ENCODE data around the gene CSRP2. TPM values are rescaled to one million over a fixed set of nuclear protein-coding genes. Genes with fewer than 3 reads are reported as not detected.
A peak's percentile ranks its signal among the peaks of the same experiment; 100 is the strongest.

CSRP2 gene
- total RNA-seq (2021; ENCODE audit: unreplicated experiment) (36.1 TPM), Bru-seq, nascent RNA (percentile 54 among the genes with signal in this experiment), BruChase-seq, experiment 1, labeled RNA remaining after a 6-hour chase (percentile 49 among the genes with signal in this experiment), BruChase-seq, experiment 2, labeled RNA remaining after a 2-hour chase (percentile 50 among the genes with signal in this experiment)
- 44.8 and 66.4 TPM in 2 replicates for polyA plus RNA-seq (2012)
- long read RNA-seq, transcript CSRP2-201 (6 exons, 943 nt), result major isoform, 16 of 21 reads
- long read RNA-seq, partial matches to known transcripts, result 0 of 21 reads
- long read RNA-seq, other reads (novel, unspliced or antisense), result 3 of 21 reads

DNA sequence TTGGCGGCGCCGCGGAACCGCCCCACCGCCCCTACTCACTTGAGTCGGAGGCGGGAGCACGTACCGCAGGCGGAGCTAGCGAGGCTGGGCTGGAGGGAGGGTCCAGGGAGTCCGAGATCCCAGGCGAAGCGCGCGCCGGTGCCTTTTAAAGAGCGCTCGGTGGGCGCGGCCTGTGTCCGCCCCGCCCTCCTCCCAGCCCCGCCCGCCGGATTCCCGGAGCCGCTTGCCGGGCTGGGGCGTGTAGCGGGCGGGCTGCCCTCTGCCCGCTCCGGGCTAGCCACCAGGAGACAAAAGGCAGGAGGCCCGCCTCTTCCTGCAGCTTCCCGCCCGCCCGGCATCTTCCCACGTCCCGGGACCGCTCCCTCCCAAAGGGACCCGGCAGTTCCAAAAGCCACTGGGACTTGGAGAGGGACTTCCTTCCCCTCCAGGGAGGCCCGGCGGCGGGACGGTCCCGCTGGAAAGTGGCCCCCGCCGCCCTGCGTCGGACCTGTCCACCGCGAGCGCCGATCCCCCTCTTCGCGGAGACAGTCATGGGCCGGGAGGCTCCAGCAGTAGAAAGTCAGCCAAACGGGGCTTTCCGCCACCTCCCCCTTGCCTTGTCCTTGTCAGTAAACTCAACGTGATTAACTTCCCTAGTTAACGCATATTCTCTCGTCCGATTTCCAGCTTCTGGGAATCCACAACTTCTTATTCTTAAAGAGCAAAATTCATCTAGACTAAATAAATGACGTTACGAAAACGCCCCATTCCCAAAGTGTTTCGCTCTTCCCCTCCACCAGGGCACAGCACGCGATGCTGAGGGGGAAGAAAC lies at the start of gene CSRP2:
Gene CSRP2 (minus strand): TSS at position 121 of the 811 bp plus-strand sequence. CDS start 12,759 bp downstream, outside the sequence.
- Histone ChIP-seq H3K79me2 (ENCODE audit: insufficient read depth, low read length) (no peaks in the 10 kb centered on the region), H3K9ac (ENCODE audit: low read length) (peak within 1 kb of the TSS; percentile 76), H3K9me2 (ENCODE audit: insufficient read depth) (no peaks in the 10 kb centered on the region), H4K20me1 (ENCODE audit: insufficient read depth) (no peaks in the 10 kb centered on the region), H2AFZ (ENCODE audit: low read depth, low read length, poor library complexity, severe bottlenecking) (peak within 1 kb of the TSS; percentile 89), H3K27ac (ENCODE audit: low read depth, low read length) (peak within 1 kb of the TSS; percentile 63), H3K36me3 (ENCODE audit: control insufficient read depth in 1 of 2, insufficient read depth in 2 of 2, low read length in 2 of 2) (no peaks in the 10 kb centered on the region), H3K4me2 (ENCODE audit: low read length) (peak within 1 kb of the TSS; percentile 92), H3K27me3 (ENCODE audit: insufficient read depth, low read length) (no peaks in the 10 kb centered on the region), H3K4me1 (ENCODE audit: control insufficient read depth in 1 of 2, insufficient read depth in 2 of 2, low read length in 2 of 2) (peaks cover 4 to 27% of the 10 kb centered on the region in 2 experiments; a peak in 3 of 4 replicates), H3K9me3 (ENCODE audit: control insufficient read depth in 1 of 2, insufficient read depth in 1 of 2, low read depth in 1 of 2, low read length in 2 of 2) (no peaks in the 10 kb centered on the region), H3K4me3 (replicated peaks in 1 of 2; ENCODE audit: low read depth in 1 of 2, low read length in 2 of 2) (peak within 1 kb of the TSS; percentile 70 to 77)
- intact Hi-C loops (cut with micrococcal nuclease), result loop anchor here (2.0 kb wide), 1 partner anchor 114 kb away; the partner anchor contains the start of gene ZDHHC17
- TSS peak; percentile 75 for BruUV-seq (replicated peaks)
- DNase-seq (ENCODE audit: low read depth, low spot score) (peak; percentile 75), ATAC-seq (peak; percentile 91)
- RAD21 ChIA-PET (ENCODE audit: low non-redundant PET in 1 of 2, low total read pairs in 2 of 2, uncharacterized antibody in 2 of 2, unreplicated experiment in 2 of 2), result no interaction called here
- POLR2A ChIA-PET, result interaction anchor here (0.7 to 1.7 kb wide), 4 partner anchors 8 to 132 kb away, joined by 3 to 4 read pairs (median 4); no protein-coding TSS in a partner anchor
- CTCF ChIA-PET, result interaction anchor here (1.0 kb wide), 1 partner anchor 132 kb away, joined by 6 read pairs; no protein-coding TSS in a partner anchor
- TF ChIP-seq YY1 (IDR thresholded peaks at IDR 0.05; ENCODE audit: extremely low read depth, insufficient replicate concordance, low read depth, low read length) (no peak), TCF7L2 (IDR thresholded peaks at IDR 0.05; ENCODE audit: borderline replicate concordance, extremely low read depth, insufficient read depth, insufficient read length) (peak; percentile 31), CBX3 (IDR thresholded peaks at IDR 0.05; ENCODE audit: low read depth) (0 out of 2 replicates have a peak, but pooled peaks have one; percentile 20), SRF (IDR thresholded peaks at IDR 0.05; ENCODE audit: low read depth) (no peak), ZNF274 (IDR thresholded peaks at IDR 0.05; ENCODE audit: low read depth, low read length) (no peak), ELF1 (IDR thresholded peaks at IDR 0.05; ENCODE audit: borderline replicate concordance, low read depth) (no peak), FOSL1 (IDR thresholded peaks at IDR 0.05; ENCODE audit: low read depth) (no peak), POLR2A (IDR thresholded peaks at IDR 0.05; ENCODE audit: borderline replicate concordance, extremely low read depth, insufficient read depth, insufficient read length) (peak; percentile 91), SP1 (IDR thresholded peaks at IDR 0.05; ENCODE audit: low read depth) (no peak; the same call in none of the 2 replicates), EZH2phosphoT487 (IDR thresholded peaks at IDR 0.05; ENCODE audit: borderline replicate concordance) (no peak), RAD21 (IDR thresholded peaks at IDR 0.05; ENCODE audit: low read depth) (no peak), ZFX (IDR thresholded peaks at IDR 0.05) (no peak), CEBPB (IDR thresholded peaks at IDR 0.05; ENCODE audit: low read depth) (no peak), POLR2AphosphoS5 (IDR thresholded peaks at IDR 0.05; ENCODE audit: low read depth, low read length) (peak; percentile 92), EGR1 (IDR thresholded peaks at IDR 0.05; ENCODE audit: low read depth) (no peak)
- TF ChIP-seq, protein P1, sequence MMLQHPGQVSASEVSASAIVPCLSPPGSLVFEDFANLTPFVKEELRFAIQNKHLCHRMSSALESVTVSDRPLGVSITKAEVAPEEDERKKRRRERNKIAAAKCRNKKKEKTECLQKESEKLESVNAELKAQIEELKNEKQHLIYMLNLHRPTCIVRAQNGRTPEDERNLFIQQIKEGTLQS (IDR thresholded peaks at IDR 0.05), result no peak
- TF ChIP-seq, protein P2, sequence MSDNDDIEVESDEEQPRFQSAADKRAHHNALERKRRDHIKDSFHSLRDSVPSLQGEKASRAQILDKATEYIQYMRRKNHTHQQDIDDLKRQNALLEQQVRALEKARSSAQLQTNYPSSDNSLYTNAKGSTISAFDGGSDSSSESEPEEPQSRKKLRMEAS (IDR thresholded peaks at IDR 0.05), result peak; percentile 55
- TF ChIP-seq, protein P3, sequence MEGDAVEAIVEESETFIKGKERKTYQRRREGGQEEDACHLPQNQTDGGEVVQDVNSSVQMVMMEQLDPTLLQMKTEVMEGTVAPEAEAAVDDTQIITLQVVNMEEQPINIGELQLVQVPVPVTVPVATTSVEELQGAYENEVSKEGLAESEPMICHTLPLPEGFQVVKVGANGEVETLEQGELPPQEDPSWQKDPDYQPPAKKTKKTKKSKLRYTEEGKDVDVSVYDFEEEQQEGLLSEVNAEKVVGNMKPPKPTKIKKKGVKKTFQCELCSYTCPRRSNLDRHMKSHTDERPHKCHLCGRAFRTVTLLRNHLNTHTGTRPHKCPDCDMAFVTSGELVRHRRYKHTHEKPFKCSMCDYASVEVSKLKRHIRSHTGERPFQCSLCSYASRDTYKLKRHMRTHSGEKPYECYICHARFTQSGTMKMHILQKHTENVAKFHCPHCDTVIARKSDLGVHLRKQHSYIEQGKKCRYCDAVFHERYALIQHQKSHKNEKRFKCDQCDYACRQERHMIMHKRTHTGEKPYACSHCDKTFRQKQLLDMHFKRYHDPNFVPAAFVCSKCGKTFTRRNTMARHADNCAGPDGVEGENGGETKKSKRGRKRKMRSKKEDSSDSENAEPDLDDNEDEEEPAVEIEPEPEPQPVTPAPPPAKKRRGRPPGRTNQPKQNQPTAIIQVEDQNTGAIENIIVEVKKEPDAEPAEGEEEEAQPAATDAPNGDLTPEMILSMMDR (IDR thresholded peaks at IDR 0.05 in 2 of 3, conservative IDR thresholded peaks at IDR 0.05 in 1 of 3; ENCODE audit: borderline replicate concordance in 1 of 3, insufficient read depth in 1 of 3, low read depth in 2 of 3, low read length in 2 of 3), result peak in 2 of 3 experiments; percentile 20 to 25; a peak in 3 of 6 replicates
- TF ChIP-seq, protein P4, sequence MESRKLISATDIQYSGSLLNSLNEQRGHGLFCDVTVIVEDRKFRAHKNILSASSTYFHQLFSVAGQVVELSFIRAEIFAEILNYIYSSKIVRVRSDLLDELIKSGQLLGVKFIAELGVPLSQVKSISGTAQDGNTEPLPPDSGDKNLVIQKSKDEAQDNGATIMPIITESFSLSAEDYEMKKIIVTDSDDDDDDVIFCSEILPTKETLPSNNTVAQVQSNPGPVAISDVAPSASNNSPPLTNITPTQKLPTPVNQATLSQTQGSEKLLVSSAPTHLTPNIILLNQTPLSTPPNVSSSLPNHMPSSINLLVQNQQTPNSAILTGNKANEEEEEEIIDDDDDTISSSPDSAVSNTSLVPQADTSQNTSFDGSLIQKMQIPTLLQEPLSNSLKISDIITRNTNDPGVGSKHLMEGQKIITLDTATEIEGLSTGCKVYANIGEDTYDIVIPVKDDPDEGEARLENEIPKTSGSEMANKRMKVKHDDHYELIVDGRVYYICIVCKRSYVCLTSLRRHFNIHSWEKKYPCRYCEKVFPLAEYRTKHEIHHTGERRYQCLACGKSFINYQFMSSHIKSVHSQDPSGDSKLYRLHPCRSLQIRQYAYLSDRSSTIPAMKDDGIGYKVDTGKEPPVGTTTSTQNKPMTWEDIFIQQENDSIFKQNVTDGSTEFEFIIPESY (IDR thresholded peaks at IDR 0.05; ENCODE audit: extremely low read depth, insufficient replicate concordance, low read length), result no peak

Measured in HCT116 (cell line).